Measurements from ENCODE around the gene MIPEP.

The MIPEP gene

DNA sequence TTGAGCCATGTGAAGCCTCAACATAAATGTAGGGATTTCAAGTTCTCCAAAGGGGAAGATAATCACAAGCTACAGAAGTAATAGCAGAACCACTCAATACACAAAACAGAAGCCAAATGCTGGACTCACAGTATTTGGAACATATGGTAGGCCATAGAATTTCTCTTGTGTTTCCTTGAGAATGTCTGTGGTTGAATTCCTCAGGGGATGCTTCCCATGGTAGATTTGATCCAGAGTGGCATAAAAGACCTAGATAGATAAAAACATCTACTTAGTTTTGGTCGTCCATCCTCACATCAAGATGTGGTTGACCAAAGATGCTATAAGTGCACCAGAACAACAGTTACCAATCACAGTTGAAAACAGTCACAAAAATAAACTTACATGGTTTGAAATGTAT lies 83.4 kb downstream of the MIPEP start:
- DNase-seq = no peak

DNA sequence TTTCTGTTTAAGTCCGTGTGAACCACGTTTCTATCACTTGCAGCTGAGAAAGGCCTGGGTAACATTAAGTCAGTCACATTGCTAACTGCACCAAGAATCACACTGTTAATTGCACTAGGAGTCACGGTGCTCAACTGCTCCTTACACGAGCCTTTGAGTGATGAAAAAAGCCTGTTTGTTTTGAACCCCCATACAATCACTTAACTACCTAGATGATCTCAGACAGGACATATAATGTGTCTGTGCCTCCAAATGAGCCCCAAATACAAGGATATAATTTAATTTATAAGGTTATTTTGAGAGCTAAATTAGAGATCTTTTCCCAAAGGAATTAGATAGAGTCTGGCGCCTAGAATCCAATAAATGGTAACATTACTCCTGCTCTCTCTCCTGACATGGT lies 84.1 kb downstream of the MIPEP start:
- DNase-seq = no peak

DNA sequence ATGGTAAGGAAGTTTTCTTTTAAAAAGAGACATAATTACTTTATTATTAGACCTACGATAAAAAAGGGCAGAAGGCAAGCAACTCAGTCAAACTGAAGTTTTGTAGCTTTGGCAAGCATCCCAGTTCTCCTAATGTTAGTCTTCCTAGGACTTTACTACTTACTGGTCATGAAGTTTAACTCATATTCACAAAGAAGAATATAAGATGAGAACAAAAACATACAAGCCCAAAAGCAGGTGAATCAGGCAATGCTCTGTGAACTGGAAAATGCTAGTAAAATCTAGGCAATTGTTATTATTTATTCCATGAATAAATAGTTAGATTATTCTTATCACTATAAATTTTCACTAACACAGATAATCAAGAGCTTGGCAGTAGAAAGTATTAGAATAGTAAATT lies 85.0 kb downstream of the MIPEP start:
- DNase-seq = no peak

DNA sequence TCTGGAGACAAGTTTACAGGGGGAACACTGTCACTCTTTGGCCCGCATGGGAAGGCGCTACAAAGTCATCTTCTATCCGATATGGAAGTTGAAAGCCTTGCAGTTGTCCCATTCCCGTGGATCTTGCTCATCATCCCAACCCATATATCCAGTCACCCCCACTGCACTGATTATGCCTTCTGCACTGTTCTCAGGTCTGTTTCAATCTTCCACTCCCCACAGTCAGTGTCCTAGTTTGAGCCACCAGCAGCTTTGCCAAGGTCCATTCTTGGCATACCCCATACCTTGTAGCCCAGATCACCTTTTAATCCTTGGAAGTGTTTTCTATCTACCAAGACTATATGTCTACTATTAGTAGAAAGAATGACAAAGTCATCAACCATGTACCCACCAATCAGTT lies 88.1 kb downstream of the MIPEP start:
- DNase-seq = no peak

DNA sequence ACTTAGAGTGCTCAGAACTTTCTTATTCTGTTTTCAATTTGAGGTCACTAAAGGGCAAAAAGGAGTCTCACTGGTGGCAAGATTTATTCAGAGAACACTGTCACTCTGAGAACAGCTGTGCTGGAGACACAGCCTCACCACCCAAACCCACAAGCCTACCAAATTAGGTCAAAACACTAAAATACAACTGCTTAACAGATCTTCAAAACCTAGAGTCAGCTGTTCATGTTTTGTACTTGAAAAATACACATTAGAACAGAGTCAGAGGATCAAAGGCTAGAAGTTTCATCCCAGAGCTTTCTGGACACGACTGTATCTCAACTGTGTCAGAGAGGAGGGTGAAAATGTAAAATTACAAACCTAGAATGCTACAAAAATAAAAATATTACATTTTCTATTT lies 89.3 kb downstream of the MIPEP start:
- no peak for DNase-seq

DNA sequence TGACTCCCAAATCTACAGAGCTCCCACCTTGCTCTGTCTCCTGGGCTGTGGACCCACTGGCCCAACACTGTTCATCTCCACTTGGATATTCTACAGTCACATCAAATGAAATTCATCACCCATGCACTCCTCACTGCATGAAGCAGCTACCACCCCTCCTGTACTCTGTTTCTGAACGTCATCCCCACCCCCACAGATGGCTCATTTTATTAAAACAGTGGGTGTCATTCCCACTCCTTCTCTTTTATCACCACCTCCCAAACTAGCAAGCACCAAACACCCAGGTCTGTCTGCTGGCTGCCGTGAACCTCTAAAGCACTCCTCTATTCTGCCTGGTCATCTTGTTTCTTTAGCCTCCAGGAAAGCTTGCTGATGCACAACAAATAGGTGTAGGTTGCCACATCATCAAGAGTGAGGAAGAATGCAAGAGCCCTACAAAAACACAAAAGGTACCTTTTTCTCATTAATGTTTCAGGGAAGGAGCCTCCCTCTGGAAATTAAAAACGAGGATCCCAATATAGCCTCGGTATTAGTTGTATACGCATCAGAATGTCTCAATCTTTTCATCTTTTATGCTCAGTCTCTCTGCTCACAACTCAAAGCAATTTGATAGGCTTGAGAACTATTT lies 91.8 kb downstream of the MIPEP start:
- no peak for DNase-seq

DNA sequence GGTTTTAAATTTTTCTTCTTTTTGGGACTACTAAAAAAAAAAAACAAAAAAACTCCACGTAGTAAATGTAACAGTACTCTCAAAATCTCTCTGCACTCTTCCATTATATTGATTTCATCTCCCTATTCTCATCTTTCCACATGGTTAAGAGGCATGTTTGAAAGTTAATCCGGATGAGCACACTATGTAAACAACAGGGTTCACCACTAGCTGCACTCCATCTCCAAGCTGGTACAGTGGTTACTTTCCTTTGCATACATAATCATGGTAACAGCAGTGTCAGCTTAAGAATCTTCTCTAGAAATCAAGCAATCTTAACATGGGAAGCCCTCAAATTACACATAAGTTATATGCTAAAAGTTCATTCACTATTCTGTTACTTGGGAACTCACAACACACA lies 92.6 kb downstream of the MIPEP start:
- DNase-seq = no peak

DNA sequence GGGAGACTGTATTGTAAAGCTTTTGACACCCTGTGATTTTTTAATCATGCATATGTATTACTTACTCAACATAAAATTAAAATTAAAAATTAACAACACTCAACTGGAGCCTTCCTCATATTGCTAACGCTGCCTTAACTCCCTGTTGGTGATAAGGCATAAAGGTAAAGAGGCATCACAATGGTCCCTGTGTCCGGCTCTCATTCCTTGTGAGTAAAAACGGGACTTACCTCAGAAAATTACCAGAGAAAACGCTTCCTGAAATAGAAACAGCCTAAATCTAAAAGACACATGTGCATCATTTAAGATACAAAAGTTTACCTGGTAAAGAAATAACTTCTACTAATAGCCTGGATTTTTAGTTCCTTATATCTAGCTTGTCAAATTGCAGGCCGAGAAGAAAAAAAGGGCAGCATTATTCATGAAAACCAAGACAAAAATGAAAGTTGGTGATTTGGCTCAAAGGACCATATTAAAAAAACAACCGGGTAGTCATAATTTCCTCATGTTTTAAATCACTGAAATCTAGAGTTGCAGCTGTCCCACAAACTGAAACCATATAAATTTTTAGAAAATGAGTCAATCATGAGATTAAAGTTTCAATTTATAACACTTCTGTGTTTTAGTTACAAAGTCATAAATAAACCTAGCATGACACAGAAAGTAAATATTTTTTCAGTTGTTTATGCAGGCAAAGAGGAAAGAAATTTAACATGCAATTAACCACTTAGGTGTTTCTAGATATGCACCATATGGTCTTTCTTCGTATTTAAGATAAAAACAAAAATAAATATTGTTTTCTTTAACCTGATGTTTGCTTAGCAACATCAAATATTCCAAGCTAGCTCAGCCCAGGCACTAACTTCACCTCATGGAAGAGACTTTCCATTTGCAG lies 94.7 kb downstream of the MIPEP start:
- no peak for DNase-seq

DNA sequence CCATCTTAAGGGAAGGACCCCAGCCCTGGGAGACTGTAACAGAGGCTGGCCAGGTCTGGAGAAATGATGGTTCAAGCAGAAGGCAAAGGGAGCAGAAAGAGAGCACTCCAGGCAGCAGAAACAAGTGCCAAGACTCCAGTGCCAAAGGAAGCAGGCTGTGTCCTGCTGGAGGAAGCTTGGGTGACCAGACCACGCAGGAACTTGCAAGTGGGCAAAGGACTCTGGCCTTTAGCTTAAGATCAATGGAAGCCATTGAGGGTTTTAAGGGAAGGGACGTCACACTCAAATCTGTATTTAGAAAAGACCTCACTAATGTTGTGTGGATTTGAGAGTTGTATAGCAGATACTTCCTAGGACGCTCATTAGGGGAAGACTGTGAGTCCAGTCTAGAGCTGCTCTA lies 95.5 kb downstream of the MIPEP start:
- DNase-seq = no peak

DNA sequence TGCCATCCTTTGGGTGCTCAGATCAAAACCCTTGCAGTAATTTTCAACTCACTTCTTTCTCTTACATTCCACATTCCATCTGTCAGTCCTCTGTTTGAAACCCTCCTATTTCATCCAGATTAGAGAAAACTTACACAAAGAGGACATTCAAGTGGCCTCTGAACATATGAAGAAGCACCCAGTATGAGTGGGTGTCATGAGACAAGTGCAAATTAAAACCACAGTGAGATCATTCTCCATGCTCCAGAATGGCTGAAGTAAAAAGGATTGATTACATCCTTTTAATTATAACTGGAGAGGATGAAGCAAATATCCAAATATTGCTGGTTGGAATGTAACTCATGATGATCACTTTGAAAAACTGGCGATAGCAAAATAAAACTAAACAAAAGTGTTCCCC lies 96.5 kb downstream of the MIPEP start:
- DNase-seq = no peak

DNA sequence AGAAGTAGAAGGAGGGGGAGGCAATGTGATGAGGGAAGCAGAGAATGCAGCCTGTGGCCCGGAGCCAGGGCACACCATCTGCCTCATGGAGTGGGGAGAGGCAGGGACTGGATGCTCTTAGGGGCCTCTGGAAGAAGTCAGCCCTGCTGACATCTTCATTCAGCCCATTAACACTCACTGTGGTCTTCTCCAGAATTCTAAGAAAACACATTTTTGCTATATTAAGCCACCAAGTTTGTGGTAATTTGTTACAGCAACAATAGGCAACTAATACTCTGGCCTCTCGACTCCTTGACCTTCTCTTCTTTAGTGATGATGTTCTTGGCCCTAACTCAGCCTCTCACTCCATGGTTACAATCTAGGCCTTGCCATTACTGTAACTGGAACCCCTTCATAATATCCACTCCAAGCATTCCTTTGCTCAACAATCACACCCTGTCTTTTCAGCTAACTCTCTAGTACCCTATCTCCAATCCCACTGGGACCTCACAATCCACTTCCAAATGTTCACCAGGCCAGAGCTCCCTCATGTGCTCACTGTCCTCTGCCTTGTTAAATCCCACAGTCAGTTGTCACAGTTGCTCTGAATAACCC lies 98.5 kb downstream of the MIPEP start:
- DNase-seq = no peak

DNA sequence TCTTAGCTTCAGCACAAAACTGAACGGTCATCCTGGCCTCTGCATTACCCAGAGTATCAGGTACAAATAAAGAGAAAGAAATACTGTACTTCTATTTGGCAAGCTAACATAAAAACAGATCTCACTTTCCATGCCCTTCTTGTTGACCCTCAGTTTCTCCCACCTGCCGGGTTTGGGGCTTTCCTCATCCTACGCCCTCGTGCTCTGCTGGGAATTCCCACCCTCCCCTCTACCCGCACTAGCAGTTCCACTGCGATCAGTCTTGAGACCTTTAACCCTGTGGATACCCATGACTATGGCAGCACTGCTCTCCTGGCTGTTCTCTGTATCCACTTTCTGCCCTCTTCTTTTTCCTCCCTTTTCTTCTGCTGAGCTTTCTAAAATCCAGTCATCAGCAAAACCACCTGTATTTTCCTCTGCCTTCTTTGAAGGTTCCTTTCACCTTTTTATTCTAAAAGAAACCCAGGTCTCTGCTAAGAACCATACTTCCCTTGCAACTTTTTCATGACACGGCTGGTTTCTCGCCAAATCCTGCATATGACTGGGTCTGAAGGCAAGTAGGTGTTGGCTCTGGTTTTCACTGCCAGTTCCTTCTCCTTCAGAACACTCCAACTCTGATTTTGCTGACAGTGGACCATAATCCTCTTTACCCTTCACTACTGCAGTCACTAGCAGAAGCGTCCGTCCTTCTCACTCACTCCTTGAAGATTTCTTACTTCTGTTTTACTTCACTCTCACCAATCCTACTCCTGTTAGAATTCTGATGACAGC lies 99.4 kb downstream of the MIPEP start:
- DNase-seq = no peak

DNA sequence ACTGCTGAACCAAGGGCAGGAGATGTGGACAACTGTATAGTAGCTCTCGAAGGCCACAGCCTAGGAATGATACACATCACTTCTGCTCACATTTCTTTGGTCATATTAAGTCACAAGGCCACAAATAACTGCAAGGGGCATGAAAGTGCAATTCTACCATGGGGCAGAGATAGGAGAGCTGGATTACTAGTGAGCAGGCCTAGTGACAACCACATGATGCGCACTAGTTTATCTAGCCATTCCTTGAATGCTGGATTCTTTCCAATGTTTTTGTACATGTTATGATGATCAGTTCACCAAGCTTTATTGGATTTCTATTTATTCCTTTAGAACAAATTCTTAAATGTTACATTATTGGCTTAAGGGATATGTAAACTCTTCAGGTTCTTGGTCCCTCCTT lies 100.7 kb downstream of the MIPEP start:
- DNase-seq = no peak

DNA sequence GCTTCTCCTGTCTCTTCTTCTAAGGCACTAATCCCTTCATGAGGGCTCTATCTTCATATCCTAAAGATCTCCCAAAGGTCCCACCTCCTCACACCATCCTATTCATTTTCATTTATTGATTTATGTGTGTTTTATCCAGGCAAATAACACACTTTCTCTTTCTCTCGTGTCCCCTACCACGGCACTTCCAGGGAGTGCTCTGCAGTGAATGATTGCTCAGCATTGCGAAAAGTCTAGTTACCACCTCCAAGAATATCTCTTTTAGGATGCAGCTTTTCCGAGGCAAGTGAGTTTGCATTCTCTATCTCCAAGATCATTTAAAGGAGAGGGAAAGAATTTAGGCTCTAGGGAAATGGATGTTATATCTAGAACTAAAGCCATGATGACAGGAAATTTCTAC lies 101.7 kb downstream of the MIPEP start:
- DNase-seq = no peak

DNA sequence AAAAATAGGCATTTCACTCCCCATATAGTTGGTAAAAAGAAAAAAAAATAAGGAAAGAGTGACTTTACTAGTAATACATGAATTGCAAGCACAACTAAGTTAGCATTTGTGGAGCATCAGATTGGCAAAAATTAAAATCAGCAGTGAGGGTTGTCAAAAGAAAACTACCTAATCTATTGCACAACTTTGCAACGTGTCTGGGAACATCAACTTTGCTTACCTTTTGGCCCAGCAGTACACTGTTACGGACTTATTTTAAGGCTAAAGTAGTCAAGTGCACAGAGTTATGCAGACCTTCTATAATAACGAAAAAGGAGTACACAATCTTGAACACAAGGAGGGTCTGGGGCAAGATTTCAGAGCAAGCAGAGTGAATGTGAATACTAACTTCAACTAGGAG lies 102.6 kb downstream of the MIPEP start:
- DNase-seq = no peak

DNA sequence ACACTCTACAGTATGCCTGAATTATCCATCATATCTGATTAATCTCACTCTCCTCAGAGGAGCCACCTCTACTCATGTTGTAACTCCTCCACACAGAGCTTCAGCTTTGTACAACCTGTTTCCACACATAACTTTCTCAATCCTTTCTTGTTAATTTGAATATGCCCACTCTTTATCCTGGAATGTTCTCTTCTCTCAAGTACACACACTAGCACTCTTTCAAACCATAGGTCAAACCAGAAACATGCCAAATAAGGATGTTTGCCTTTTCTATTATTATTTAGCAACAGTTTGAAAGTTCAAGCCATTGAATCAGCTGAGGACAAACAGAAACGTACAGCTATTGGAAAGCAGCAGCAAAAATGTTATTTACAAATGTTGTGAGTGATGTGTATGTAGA lies 110.3 kb downstream of the MIPEP start:
- DNase-seq = no peak

DNA sequence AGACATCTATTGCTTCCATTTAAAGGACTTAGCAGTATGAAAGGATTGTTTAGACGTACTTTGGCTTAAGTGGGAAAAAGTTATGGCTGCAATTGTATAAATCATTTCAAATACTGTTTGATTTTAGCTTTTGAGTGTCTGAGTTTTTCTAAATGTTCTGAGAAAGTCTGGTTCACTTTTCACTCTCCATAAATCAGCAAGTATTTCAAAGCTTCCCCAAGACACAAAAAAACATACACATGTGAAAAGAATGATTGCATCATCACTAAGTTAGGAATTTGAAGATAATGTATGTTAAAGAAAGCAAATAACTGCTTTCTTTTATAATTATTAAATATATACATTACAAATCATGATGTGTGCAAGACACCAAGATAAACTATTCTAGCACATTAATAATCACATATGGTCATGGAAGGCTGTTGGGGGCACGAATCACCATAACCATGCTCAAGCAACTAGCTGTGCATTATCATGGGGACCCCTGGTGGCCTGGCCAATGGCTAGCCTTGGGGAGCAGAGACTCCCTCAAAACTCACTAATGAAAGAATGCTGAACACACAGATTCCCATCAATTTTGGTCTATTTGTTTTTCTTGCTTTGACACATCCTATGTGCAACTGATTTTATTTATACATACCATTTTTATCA lies 111.1 kb downstream of the MIPEP start:
- no peak for DNase-seq

DNA sequence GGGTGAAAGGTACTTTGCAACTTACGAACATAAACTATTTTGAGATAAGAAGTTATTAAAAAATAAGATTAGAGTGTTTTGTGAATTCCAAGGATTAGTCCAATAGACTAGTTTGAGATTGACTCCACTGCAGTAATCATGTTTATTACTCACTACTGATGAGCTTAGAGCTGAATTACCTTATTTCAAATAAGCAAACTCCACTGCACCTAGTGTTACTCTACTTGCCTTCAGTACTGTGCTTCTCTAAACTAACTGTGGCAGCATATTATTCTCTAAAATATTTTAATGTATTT lies 111.7 kb downstream of the MIPEP start:
- no peak for DNase-seq

DNA sequence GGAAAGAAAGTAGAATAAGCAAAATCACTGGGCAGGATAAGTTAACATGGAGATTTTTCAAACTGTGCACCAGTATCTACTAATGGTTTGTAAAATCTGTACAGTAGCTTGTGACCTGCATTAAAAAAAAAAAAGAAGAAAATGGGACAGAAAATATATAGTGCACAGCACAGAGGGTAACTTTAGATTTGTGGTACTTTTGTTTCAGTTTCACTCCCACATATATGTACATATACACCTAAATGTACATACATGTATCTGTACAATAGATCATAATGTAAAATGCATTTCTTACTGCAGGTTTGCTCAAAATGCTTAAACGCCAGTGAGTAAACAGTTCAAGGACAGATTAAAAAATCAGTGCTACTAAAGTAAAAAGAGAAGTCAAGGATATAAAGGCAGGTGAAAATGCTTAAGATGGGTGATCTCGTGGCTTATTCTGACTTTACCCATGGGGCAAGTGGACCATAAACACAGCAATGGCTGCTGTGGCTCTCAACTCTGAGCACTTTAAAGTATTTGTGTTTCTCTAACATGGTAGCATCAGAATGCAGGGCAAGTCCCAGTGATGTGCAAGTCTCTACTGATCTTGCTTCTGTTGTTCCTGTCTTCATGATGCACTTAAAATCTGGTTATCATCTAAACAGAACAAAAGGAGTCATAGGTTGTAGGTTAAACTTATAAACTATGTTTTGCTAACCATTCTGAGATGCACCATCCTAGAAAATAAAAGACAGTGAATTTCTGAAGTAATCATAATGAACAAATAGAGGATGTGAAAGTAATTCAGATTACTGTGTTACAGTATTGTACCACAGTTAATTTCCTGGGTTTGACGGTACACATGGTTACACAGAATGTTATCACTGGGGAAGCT lies 112.3 kb downstream of the MIPEP start:
- no peak for DNase-seq

DNA sequence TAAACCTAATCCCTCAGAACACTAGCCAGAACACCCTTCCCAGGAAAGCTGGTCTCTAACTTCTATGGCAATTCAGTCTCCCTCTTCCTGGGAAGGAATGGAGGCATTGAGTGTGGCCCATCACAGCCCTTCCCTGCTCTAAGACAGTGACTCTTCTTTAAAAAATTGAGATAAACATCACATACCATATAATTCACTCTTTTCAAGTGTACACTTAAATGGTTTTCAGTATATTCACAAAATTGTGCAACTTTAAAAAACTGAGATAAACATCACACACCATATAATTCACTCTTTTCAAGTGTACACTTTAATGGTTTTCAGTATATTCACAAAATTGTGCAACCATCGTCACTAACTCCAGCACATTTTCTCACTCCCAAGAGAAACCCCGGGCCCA lies 116.5 kb downstream of the MIPEP start:
- DNase-seq = no peak

DNA sequence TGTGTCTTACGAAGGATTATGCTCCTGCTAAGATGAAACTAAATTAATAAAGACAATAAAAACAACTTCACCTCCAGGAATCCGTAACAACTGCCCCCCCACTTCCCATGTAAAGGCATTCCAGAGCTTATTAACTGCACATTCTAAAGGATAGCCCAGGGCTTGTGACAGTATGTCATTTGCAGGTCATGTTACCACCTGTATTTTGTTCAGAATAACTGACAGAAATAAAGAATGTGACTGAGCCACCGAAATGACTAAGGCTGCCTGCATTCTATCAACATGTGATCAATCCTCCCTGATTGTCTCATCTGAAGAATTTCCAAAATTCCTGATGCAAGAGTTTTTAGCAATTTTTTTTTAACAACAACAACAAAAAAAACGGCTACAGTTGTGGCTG lies 117.2 kb downstream of the MIPEP start:
- DNase-seq = no peak

DNA sequence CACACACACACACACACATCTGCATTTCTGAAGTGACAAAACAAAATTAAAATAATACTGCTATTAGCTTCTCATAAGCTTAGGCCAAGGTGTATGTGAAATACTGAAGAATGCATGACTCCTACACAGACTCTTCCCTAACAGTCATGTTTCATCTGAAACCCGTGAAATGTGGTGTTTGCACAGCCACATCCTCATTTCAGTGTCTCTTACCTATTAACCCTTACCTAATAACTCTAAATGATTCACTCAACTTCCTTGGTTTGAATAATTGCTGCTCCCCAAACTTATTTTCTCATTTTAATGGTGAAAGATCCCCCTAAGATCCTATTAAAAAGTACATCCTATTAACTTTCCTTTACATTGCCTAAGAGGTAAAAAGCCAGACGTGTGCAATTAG lies 117.6 kb downstream of the MIPEP start:
- no peak for DNase-seq
